Activated naive CD4-positive, alpha-beta T cell treated with anti-CD3 and anti-CD28 coated beads, Interleukin-2, amount 50 U/mL, for 24 hours (primary cell): ENCODE data around the gene ZNF385B.

ENCODE experiments used
- H3K27ac Mint-ChIP-seq: one replicate; pipeline ENCODE4 v1.8.0; 2021; ENCODE audit warnings: mild to moderate bottlenecking, mixed read lengths
- H3K27me3 Mint-ChIP-seq: one replicate; pipeline ENCODE4 v1.8.0; 2021; ENCODE audit warnings: mixed read lengths
- H3K36me3 Mint-ChIP-seq: one replicate; pipeline ENCODE4 v1.8.0; 2021; ENCODE audit warnings: mixed read lengths
- H3K4me1 Mint-ChIP-seq: one replicate; pipeline ENCODE4 v1.8.0; 2021; ENCODE audit warnings: mixed read lengths
- H3K4me3 Mint-ChIP-seq: one replicate; pipeline ENCODE4 v1.8.0; 2021; ENCODE audit warnings: mild to moderate bottlenecking, mixed read lengths
- H3K9me3 Mint-ChIP-seq: one replicate; pipeline ENCODE4 v1.8.0; 2021; ENCODE audit warnings: mixed read lengths

The ZNF385B gene

DNA sequence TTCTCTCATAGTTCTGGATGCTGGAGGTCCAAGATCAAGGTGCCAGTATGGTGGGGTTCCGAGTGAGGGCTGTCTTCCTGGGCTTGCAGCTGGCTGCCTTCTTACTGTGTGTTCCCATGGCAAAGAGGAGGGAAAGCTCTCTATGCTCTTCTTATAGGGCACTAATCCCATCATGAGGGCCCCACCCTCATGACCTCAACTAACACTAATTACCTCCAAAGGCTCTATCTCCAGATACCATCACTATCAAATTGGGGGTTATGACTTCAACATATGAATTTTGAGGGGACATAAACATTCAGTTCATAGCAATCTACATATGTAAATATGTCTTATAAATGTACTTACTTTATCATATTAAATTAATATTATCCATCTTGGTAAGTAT, 322.3 kb downstream of the ZNF385B start:
- no peaks in the 10 kb centered on the region for H3K36me3 Mint-ChIP-seq

DNA sequence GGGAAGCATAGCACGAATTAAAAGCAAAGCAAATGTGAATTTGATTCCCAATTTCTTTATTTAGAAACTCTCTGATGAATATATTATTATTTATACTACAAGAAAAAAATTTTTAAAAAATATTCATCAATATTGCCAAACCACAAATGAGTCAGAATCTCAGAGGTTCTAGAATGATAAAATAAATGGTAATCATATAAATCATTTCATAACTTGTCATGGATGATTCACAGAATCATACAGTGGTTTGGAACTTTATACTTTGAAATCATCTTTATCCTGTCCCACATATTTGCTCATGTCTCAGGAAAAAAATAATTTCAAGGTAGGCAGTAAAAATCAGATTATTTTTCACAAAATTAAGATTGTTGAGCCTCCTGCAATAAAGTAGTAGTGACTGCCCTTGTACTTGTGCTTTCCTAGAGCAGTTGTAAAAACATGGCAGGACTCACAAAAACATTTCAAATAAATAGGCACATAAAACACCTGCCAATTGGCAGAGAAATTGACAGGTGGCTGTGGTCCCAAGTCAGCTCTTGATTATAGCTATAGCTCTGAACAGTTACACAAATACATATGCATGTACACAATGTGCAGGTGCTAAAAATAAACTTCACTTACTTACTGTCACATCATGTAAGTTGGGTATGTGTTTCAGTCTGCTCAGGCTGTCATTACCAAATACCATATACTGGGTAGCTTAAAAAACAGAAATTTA, 322.8 kb downstream of the ZNF385B start:
- Mint-ChIP-seq H3K9me3 (peaks cover 9% of the 10 kb centered on the region), H3K4me3 (no peak overlapping the region), H3K4me1 (no peaks in the 10 kb centered on the region), H3K36me3 (no peaks in the 10 kb centered on the region), H3K27me3 (no peaks in the 10 kb centered on the region), H3K27ac (no peak overlapping the region)

More for the DNA sequence above, 322.3 kb downstream of the ZNF385B start:
- Mint-ChIP-seq H3K4me1 (no peaks in the 10 kb centered on the region), H3K9me3 (peaks cover 9% of the 10 kb centered on the region), H3K27me3 (no peaks in the 10 kb centered on the region), H3K4me3 (no peak overlapping the region), H3K27ac (no peak overlapping the region)

DNA sequence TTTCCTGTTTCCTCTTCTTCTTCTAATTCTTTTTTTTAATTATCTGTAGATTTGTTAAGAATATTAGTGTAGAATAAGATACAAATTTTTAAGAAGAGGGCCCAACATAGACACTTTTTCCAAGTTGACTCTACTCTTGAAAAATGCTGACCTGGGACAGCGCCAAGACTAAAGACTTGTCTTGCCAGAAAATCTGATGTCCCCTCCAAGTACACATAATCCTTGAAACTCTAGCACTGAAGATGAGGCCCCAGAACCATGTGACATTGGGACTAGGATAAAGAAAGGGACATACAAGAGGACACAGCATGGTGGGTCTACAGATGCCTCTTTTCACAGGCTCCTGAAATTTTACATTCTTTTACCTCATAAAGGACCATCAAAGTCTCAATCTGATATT, 325.2 kb downstream of the ZNF385B start:
- Mint-ChIP-seq H3K4me1 (no peaks in the 10 kb centered on the region), H3K27me3 (peaks cover 1% of the 10 kb centered on the region), H3K36me3 (no peaks in the 10 kb centered on the region), H3K4me3 (no peak overlapping the region), H3K9me3 (peaks cover 9% of the 10 kb centered on the region), H3K27ac (no peak overlapping the region)

DNA sequence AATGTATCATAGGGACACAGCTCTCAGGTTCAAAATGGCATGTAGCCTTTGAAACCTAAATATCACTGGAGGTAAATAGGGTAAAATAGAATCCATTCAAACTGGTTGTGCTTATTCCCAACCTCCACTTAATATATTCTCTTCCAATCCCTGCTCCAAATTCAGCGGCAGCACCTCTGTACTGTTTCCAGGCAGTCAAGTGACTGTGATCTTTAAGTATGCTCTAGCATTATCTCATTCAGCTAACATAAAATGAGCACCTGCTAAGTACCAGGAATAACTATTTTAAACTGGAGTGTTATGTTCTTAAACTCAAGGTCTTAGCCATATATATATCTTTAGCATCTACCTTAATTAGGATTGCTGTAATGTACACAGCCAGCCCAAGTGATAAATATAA, 327.5 kb downstream of the ZNF385B start:
- Mint-ChIP-seq H3K27ac (no peak overlapping the region), H3K27me3 (peaks cover 1% of the 10 kb centered on the region), H3K36me3 (no peaks in the 10 kb centered on the region), H3K4me1 (no peaks in the 10 kb centered on the region), H3K9me3 (peaks cover 5% of the 10 kb centered on the region), H3K4me3 (no peak overlapping the region)

DNA sequence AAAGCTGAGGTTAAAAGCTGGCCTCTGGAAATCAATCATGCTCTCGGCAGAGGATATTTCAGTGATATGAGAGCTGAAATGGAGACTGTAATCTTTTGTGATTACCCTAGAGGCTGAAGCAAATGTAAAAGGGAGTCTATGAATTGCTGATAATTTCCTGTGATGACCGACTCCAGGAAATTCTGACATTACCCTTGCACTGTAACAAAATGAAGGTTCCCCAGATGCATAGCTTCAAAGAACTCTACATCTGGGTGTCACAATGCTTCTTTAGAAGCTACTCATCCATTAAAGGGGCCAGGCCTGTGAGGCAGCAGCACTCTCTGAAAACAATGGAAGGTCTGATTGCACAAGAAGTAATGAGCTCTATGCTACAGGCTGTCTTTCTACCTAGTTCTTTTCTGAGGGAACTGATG, 328.5 kb downstream of the ZNF385B start:
- Mint-ChIP-seq H3K4me1 (no peaks in the 10 kb centered on the region), H3K36me3 (no peaks in the 10 kb centered on the region), H3K27ac (no peak overlapping the region), H3K9me3 (peaks cover 4% of the 10 kb centered on the region), H3K27me3 (peaks cover 3% of the 10 kb centered on the region), H3K4me3 (no peak overlapping the region)

DNA sequence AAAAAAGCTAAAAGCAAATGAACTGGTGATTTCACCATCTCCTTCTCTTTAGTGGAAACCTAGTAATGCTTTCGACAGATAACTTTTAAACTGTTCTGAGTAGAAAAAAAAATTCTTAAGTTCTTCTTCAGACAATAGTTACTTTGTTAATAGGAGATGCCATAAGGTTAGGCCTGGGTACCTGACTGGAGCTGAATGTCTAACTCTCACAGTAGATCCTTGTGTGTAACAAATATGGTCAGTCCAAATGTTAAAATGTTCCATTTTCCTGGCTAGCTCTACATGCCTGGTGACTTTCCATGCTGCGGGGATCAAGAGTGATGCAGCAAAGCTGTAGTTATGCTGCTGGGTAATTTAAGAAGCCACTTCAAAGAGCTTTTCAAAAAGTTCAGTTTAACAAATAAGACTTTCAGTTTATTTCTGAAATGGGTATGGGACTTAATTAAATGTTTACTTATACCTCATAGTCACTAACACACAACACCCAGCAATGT, 332.8 kb downstream of the ZNF385B start:
- Mint-ChIP-seq H3K27ac (no peak overlapping the region), H3K4me3 (no peak overlapping the region), H3K4me1 (no peaks in the 10 kb centered on the region), H3K27me3 (peaks cover 3% of the 10 kb centered on the region), H3K9me3 (no peaks in the 10 kb centered on the region), H3K36me3 (no peaks in the 10 kb centered on the region)

DNA sequence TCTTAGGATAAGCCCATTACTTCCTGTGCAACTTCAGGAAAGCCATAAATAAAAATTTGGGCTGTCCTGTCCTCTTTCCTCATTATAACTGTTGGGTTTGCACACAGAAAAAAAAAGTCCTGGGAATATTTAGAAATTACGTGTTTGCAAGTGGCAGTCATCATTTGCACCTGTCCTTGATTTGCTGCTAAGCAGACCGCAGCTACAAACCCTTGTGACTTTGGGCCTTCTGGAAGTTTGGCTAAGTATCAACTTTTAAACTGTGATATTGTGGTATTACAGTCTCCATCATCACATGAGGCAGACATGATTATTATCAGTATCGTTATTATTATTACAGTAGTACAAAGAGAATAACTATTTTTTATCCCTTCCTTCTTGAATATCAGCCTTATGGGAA, 336.1 kb downstream of the ZNF385B start:
- no peak overlapping the region for H3K27ac Mint-ChIP-seq
- no peaks in the 10 kb centered on the region for H3K9me3 Mint-ChIP-seq
- H3K27me3 Mint-ChIP-seq: peaks cover 1% of the 10 kb centered on the region
- H3K4me1 Mint-ChIP-seq: no peaks in the 10 kb centered on the region
- no peak overlapping the region for H3K4me3 Mint-ChIP-seq
- no peaks in the 10 kb centered on the region for H3K36me3 Mint-ChIP-seq

DNA sequence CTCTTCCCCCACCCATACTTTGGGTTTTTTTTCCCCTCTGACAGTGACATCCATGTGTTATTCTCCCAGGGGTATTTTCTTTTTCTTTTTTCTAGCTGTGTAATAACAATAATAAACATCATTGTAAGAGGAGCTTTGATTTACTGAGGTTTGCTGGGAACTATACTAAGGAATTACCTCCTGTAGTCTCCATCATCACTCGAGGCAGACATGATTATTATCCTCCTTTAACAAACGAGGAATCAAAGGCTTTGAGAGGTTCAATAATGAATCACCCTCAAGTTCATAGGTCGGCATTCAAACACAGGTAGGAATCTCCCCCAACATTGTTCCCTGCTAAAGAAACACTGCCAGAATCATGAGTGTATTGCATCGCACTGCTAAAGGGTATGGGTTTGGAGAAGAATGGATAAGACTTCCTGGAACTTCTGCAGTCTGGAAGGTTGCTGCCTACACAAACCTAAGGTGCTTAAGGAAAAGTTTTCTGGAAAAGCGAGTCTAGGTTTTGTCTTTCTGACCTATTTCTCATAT, 336.5 kb downstream of the ZNF385B start:
- Mint-ChIP-seq H3K27me3 (peaks cover 1% of the 10 kb centered on the region), H3K4me1 (no peaks in the 10 kb centered on the region), H3K36me3 (no peaks in the 10 kb centered on the region), H3K27ac (no peak overlapping the region), H3K4me3 (no peak overlapping the region), H3K9me3 (no peaks in the 10 kb centered on the region)

DNA sequence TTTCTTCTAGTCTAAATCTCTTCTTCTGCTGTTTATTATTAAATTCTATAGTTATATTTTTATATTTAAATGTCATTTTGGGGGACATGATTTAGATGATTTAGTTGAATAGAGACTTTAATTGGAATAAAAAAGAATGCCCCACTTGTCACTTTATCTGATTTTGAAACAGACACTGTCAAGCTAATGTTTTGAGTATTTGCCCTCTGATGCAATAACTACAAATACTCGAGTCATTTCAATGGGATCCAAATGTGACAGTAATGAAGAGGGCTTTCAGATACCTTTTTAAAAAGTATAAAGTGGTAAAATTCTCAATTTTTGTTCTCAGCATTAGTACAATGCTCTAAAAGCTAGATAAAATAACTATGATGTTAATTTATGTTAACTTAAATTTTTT, 339.5 kb downstream of the ZNF385B start:
- Mint-ChIP-seq H3K36me3 (no peaks in the 10 kb centered on the region), H3K4me1 (no peaks in the 10 kb centered on the region), H3K4me3 (no peak overlapping the region), H3K9me3 (no peaks in the 10 kb centered on the region), H3K27me3 (peaks cover 2% of the 10 kb centered on the region), H3K27ac (no peak overlapping the region)

DNA sequence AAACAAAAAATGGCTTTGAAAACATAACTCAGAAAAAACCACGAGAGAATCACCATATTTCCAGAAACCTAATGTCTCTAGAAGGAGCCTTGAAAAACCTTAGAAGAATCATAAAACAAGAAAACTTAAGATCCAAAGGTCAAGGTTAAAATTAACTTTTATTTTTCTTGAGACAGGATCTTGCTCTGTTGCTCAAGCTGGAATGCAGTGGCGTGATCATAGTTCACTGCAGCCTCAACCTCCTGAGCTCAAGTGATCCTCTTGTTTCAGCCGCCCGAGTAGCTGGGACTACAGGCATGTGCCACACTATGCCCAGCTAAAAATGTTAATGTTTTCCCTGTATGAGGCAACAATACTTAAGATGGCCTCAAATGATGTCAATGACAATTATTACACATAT, 342.6 kb downstream of the ZNF385B start:
- Mint-ChIP-seq H3K27me3 (peaks cover 2% of the 10 kb centered on the region), H3K9me3 (peaks cover 4% of the 10 kb centered on the region), H3K4me3 (no peak overlapping the region), H3K36me3 (no peaks in the 10 kb centered on the region), H3K27ac (no peak overlapping the region), H3K4me1 (no peaks in the 10 kb centered on the region)

DNA sequence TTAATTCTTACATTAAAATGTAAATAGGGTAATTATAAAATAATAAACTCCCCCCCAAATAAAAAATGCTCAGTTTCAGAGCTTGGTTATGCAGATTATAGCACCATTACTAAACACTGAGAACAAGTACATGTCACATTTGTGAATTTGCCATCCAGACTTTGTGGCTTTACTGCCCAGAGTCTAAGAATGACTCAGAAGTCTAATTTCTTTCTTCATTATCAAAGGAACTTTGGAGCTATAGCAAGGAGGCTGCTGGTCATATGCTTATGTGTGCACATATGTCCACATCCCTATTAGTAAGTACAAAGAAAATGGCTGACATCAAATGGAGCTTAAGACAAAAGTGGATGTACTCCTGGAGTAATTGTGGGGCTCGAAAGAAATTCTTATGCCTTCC, 348.2 kb downstream of the ZNF385B start:
- Mint-ChIP-seq H3K27me3 (peaks cover 1% of the 10 kb centered on the region), H3K36me3 (no peaks in the 10 kb centered on the region), H3K4me1 (no peaks in the 10 kb centered on the region), H3K4me3 (no peak overlapping the region), H3K27ac (no peak overlapping the region), H3K9me3 (peaks cover 4% of the 10 kb centered on the region)

DNA sequence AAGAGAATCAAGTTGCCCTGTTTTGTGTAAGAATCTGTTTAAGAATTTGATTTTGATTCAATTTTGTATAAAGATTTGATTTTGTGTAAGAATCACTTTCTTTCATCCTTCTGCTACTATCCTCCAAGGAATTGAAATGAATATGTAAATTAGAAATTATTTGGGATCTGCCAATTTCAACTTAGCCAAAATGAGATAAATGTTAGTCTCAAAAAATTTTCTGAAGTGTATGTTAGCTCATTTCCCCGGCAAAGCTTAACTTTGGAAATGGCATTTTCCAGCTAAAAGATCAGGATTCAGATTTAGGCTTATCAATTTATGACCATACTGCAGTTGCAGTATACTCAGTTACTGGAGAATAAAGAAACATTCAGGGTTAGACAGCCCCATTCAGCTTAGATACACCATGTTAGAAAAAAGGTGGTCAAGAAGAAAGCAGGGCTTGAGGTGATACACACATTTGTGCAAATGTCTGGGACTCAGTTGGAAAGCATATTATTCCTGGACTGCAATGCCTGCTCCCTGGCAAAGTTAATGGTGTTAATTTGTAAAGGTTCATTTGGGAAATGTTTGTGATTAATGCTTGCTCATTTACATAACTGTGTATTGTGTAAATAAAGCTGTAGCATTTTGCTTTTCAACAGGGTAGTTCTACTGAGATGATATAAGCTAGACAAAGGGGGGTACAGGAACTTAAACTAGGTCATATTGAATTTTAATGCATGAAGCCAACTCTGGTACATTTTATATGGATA, 349.0 kb downstream of the ZNF385B start:
- Mint-ChIP-seq H3K4me1 (no peaks in the 10 kb centered on the region), H3K36me3 (no peaks in the 10 kb centered on the region), H3K9me3 (peaks cover 4% of the 10 kb centered on the region), H3K27ac (no peak overlapping the region), H3K27me3 (peaks cover 1% of the 10 kb centered on the region), H3K4me3 (no peak overlapping the region)

DNA sequence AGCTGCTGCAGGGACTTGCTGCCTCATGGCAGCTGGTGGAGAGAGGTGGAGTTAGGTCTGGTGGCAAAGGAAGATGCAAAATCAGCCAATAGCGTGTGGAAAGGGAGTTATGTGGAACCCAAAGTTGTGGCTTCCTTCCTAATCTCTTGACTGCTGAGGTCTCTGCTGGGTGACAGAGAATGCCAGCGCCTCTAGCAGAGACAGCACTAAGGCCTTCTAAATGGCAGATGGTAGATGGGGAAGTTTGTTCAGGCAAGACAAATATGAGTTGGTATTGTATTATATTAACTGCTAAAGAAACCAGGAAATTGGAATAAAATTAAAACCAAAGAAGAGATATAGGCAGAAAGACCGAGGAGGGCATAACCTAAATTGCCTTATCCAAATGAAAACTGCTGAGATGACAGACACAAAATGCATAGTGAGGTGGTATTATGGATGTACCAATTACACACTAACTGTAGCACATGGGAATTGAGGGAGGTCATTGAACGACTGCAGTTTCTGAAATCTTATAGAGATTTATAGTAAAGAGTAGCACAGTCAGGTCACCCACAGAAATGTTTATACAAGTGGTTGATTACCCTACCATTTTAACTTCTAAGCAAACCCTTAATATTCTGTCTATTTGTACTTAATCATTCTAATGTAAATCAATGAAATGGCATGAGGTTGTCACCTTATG, 350.2 kb downstream of the ZNF385B start:
- H3K4me1 Mint-ChIP-seq: no peaks in the 10 kb centered on the region
- no peak overlapping the region for H3K4me3 Mint-ChIP-seq
- peaks cover 4% of the 10 kb centered on the region for H3K9me3 Mint-ChIP-seq
- H3K27ac Mint-ChIP-seq: no peak overlapping the region
- H3K27me3 Mint-ChIP-seq: peaks cover 1% of the 10 kb centered on the region
- H3K36me3 Mint-ChIP-seq: no peaks in the 10 kb centered on the region

DNA sequence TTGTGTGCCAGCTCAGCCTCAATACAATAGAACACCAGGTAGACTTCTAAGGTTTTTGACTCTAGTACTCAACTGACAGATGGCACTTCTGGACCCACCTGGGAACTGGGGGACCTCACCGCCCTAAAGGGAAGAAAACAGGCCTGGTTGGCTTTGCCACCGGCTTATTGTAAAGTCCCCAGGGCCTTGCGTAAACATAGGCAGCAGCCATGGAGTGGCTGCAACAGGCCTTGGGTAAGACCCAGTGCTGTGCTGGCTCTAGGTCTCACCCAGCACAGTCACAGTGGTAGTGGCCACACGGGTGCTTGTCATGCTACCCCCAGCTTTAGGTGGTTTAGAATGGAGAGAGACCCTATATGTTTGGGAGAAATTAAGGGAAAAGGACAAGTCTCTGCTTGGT, 366.1 kb downstream of the ZNF385B start:
- Mint-ChIP-seq H3K4me3 (no peak overlapping the region), H3K4me1 (no peaks in the 10 kb centered on the region), H3K27ac (no peak overlapping the region), H3K9me3 (peaks cover 6% of the 10 kb centered on the region), H3K27me3 (peaks cover 5% of the 10 kb centered on the region), H3K36me3 (no peaks in the 10 kb centered on the region)

DNA sequence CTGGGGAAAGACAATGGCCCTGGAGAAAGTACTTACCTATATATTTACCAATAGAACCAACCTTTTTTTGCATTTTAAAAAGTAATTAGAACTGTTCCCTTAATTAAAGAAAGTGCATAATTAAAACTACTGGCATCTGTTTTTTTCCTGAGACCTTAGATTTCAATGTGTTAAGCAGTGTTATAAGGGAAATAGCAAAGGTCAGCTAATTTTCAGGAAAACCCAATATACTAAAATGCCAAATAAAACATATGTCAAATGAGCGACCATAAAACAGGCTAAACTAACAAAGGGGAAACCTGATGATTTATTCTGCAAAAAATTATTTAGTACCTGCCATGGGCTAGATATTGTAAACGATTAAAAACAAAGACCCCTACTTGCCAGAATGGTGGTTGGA, 372.8 kb downstream of the ZNF385B start:
- no peaks in the 10 kb centered on the region for H3K9me3 Mint-ChIP-seq
- no peaks in the 10 kb centered on the region for H3K27me3 Mint-ChIP-seq
- no peak overlapping the region for H3K4me3 Mint-ChIP-seq
- no peaks in the 10 kb centered on the region for H3K4me1 Mint-ChIP-seq
- no peaks in the 10 kb centered on the region for H3K36me3 Mint-ChIP-seq
- H3K27ac Mint-ChIP-seq: no peak overlapping the region
